ENCODE data around the gene BAHCC1. TPM values are rescaled to one million over a fixed set of nuclear protein-coding genes. Genes with fewer than 3 reads are reported as not detected.

The BAHCC1 gene
- total and polyA plus RNA-seq, 9 of the 15 experiments (the other 6 are each of a cell fraction or from before 2014, with no cell fraction given) = 0.14 to 26.9 (median 5.0) TPM

- Histone ChIP-seq H3K9me1 (ENCODE audit: control insufficient read depth, insufficient read depth, low read length) (no peaks in the 10 kb centered on the region), H3K4me1 (replicated peaks in 1 of 2; ENCODE audit: control insufficient read depth in 2 of 2, insufficient read depth in 2 of 2, low read length in 2 of 2) (peaks cover 0 to 70% of the 10 kb centered on the region in 2 experiments; a peak in 2 of 5 replicates), H3K4me3 (no peak overlapping the region), H2AFZ (ENCODE audit: low read depth, low read length) (no peak overlapping the region), H3K27me3 (ENCODE audit: control insufficient read depth in 2 of 2, insufficient read depth in 2 of 2, low read length in 2 of 2) (no peaks in the 10 kb centered on the region), H4K20me1 (replicated peaks; ENCODE audit: control insufficient read depth, insufficient read depth, low read length) (no peaks in the 10 kb centered on the region), H3K27ac (ENCODE audit: extremely low read depth, low read depth, low read length) (no peak overlapping the region), H3K79me2 (ENCODE audit: control insufficient read depth, insufficient read depth, low read length) (no peaks in the 10 kb centered on the region), H3K9me3 (replicated peaks; ENCODE audit: control insufficient read depth, insufficient read depth, low read depth, low read length) (no peaks in the 10 kb centered on the region), H3K4me2 (ENCODE audit: insufficient read depth, low read length) (no peak overlapping the region), H3K9ac (ENCODE audit: insufficient read depth in 1 of 2, low read depth in 2 of 2, low read length in 2 of 2) (no peak overlapping the region), H3K36me3 (ENCODE audit: control insufficient read depth, insufficient read depth, low read length) (no peaks in the 10 kb centered on the region)
- ChIA-PET POLR2A (interaction anchor here (0.9 kb wide), 1 partner anchor 13 kb away, joined by 4 read pairs; no protein-coding TSS in a partner anchor), CTCF (ENCODE audit: low intra/inter-chr PET ratio) (no interaction called here)
- in situ Hi-C loops (cut with MboI) = no loop called here
- intact Hi-C loops (cut with micrococcal nuclease) = no loop called here
- no TSS peak for BruUV-seq (replicated peaks)
- no peak for ATAC-seq
- TF ChIP-seq MTA3 (IDR thresholded peaks at IDR 0.05; ENCODE audit: borderline replicate concordance) = no peak
- TF ChIP-seq, protein P1, sequence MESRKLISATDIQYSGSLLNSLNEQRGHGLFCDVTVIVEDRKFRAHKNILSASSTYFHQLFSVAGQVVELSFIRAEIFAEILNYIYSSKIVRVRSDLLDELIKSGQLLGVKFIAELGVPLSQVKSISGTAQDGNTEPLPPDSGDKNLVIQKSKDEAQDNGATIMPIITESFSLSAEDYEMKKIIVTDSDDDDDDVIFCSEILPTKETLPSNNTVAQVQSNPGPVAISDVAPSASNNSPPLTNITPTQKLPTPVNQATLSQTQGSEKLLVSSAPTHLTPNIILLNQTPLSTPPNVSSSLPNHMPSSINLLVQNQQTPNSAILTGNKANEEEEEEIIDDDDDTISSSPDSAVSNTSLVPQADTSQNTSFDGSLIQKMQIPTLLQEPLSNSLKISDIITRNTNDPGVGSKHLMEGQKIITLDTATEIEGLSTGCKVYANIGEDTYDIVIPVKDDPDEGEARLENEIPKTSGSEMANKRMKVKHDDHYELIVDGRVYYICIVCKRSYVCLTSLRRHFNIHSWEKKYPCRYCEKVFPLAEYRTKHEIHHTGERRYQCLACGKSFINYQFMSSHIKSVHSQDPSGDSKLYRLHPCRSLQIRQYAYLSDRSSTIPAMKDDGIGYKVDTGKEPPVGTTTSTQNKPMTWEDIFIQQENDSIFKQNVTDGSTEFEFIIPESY (CRISPR knock-in tag; IDR thresholded peaks at IDR 0.05) = peak; percentile 54; the same call in 1 of the 2 replicates
- WGBS (ENCODE audit: insufficient coverage, low coverage, missing lambda C conversion rate) = 63% methylated on average over 27 of the region's 30 CpGs
- FAIRE-seq = no peak
- no peak for DNase-seq (ENCODE audit: extremely low read depth in 1 of 4, low spot score in 3 of 4)
These were observed 57.8 kb downstream of the BAHCC1 start for GRCh38 chr17:81453076-81453475.

- Histone ChIP-seq H4K20me1 (replicated peaks; ENCODE audit: control insufficient read depth, insufficient read depth, low read length) (no peaks in the 10 kb centered on the region), H3K27me3 (ENCODE audit: control insufficient read depth in 2 of 2, insufficient read depth in 2 of 2, low read length in 2 of 2) (no peaks in the 10 kb centered on the region), H3K36me3 (ENCODE audit: control insufficient read depth, insufficient read depth, low read length) (no peaks in the 10 kb centered on the region), H3K79me2 (ENCODE audit: control insufficient read depth, insufficient read depth, low read length) (no peaks in the 10 kb centered on the region), H3K9ac (ENCODE audit: insufficient read depth in 1 of 2, low read depth in 2 of 2, low read length in 2 of 2) (0 out of 4 replicates have a peak overlapping the region, but pooled peaks of 1 of the 2 experiments have one; percentile 14), H3K4me2 (ENCODE audit: insufficient read depth, low read length) (no peak overlapping the region), H3K9me3 (replicated peaks; ENCODE audit: control insufficient read depth, insufficient read depth, low read depth, low read length) (no peaks in the 10 kb centered on the region), H3K4me3 (no peak overlapping the region), H3K4me1 (replicated peaks in 1 of 2; ENCODE audit: control insufficient read depth in 2 of 2, insufficient read depth in 2 of 2, low read length in 2 of 2) (peaks cover 0 to 70% of the 10 kb centered on the region in 2 experiments; a peak in 2 of 5 replicates), H3K9me1 (ENCODE audit: control insufficient read depth, insufficient read depth, low read length) (no peaks in the 10 kb centered on the region), H3K27ac (ENCODE audit: extremely low read depth, low read depth, low read length) (no peak overlapping the region), H2AFZ (ENCODE audit: low read depth, low read length) (no peak overlapping the region)
- FAIRE-seq = no peak
- CTCF ChIA-PET (ENCODE audit: low intra/inter-chr PET ratio) = no interaction called here
- TF ChIP-seq ZFP1 (CRISPR knock-in tag; IDR thresholded peaks at IDR 0.05) (no peak), NFATC3 (IDR thresholded peaks at IDR 0.05) (no peak), SPI1 (IDR thresholded peaks at IDR 0.05; ENCODE audit: borderline replicate concordance, low read depth, low read length) (no peak), MTA1 (IDR thresholded peaks at IDR 0.05; ENCODE audit: borderline replicate concordance) (no peak), ZNF764 (CRISPR knock-in tag; IDR thresholded peaks at IDR 0.05; ENCODE audit: low read depth) (no peak), CAMTA2 (CRISPR knock-in tag; conservative IDR thresholded peaks at IDR 0.05) (no peak), ZNF239 (CRISPR knock-in tag; IDR thresholded peaks at IDR 0.05) (no peak), XRCC3 (IDR thresholded peaks at IDR 0.05) (no peak), THRB (CRISPR knock-in tag; conservative IDR thresholded peaks at IDR 0.05) (no peak), ZKSCAN1 (IDR thresholded peaks at IDR 0.05; ENCODE audit: low read depth, low read length) (no peak)
- TF ChIP-seq, protein P2, sequence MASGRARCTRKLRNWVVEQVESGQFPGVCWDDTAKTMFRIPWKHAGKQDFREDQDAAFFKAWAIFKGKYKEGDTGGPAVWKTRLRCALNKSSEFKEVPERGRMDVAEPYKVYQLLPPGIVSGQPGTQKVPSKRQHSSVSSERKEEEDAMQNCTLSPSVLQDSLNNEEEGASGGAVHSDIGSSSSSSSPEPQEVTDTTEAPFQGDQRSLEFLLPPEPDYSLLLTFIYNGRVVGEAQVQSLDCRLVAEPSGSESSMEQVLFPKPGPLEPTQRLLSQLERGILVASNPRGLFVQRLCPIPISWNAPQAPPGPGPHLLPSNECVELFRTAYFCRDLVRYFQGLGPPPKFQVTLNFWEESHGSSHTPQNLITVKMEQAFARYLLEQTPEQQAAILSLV (tag; IDR thresholded peaks at IDR 0.05) = no peak
- ATAC-seq = no peak
- POLR2A ChIA-PET = no interaction called here
- no TSS peak for BruUV-seq (replicated peaks)
- intact Hi-C loops (cut with micrococcal nuclease) (no loop called here), in situ Hi-C loops (cut with MboI) (no loop called here)
- DNase-seq (ENCODE audit: extremely low read depth in 1 of 4, low spot score in 3 of 4) = no peak
- whole genome bisulfite sequencing (ENCODE audit: insufficient coverage, low coverage, missing lambda C conversion rate) = 58% methylated on average over 7 of the region's 7 CpGs
These were observed 58.5 kb downstream of the BAHCC1 start for GRCh38 chr17:81453712-81454111.
